ENCODE data around the gene RNASE12. TPM values are rescaled to one million over a fixed set of nuclear protein-coding genes. Genes with fewer than 3 reads are reported as not detected.
"Not testable (repeated sequence)": the region's sequence is repeated elsewhere in the genome, so short reads cannot be mapped to it uniquely, and the experiment has no call there.

The RNASE12 gene
- total and polyA plus RNA-seq, 2 donors from 2014 or later = not detected

DNA sequence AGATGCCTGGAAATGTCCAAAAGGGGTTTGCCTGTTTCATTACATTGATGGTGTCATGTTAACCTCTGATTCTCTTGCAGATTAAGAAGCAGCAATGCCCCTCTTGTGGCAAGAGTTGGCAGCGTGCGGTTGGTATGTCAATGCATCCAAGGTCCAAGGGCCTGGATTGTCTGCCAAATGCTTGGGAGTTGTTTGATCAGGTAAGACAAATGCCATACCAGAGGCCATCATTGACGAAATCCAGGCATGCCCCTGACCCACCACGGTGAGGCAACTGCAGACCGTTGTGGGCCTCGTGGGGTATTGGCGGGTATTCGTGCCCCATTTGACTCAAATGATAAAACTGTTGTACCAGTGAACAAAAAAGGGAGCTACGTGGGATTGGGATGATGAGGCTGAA, 11.4 kb upstream of the RNASE12 start:
- DNase-seq (no peak), FAIRE-seq (no peak)
- no peak overlapping the region for H3K27ac ChIP-seq (ENCODE audit: low read depth in 2 of 2, low read length in 2 of 2)
- no peaks in the 10 kb centered on the region for H3K27me3 ChIP-seq (ENCODE audit: control insufficient read depth, insufficient read depth, low read length)
- TF ChIP-seq CTCF (IDR thresholded peaks at IDR 0.05; ENCODE audit: borderline replicate concordance, extremely low read depth, insufficient read depth) = no peak
- no peaks in the 10 kb centered on the region for H3K9me3 ChIP-seq (ENCODE audit: control insufficient read depth in 2 of 3, insufficient read depth in 1 of 3, low read length in 3 of 3)
- no peak overlapping the region for H3K4me3 ChIP-seq (ENCODE audit: low read length in 3 of 3)
- H3K9ac ChIP-seq (ENCODE audit: low read length in 3 of 3) = no peak overlapping the region
- no peaks in the 10 kb centered on the region for H3K36me3 ChIP-seq (ENCODE audit: control insufficient read depth in 2 of 3, insufficient read depth in 3 of 3, low read length in 3 of 3)
- no peaks in the 10 kb centered on the region for H3K4me1 ChIP-seq (ENCODE audit: control insufficient read depth in 2 of 3, insufficient read depth in 2 of 3, low read depth in 1 of 3, low read length in 3 of 3)
- intact Hi-C loops (cut with DNase I) = loop anchor here (10.0 kb wide), 2 partner anchors 188 to 278 kb away; partner anchors contain the start of gene TEP1

GRCh38 chr14:20601522-20601921, 10.3 kb upstream of the RNASE12 start:
- no peaks in the 10 kb centered on the region for H3K36me3 ChIP-seq (ENCODE audit: control insufficient read depth in 2 of 3, insufficient read depth in 3 of 3, low read length in 3 of 3)
- intact Hi-C loops (cut with DNase I) = loop anchor here (10.0 kb wide), 2 partner anchors 187 to 277 kb away; partner anchors contain the start of gene TEP1
- H3K4me3 ChIP-seq (ENCODE audit: low read length in 3 of 3) = no peak overlapping the region
- no peak for TF ChIP-seq CTCF (IDR thresholded peaks at IDR 0.05; ENCODE audit: borderline replicate concordance, extremely low read depth, insufficient read depth)
- H3K27ac ChIP-seq (ENCODE audit: low read depth in 2 of 2, low read length in 2 of 2) = no peak overlapping the region
- no peak for FAIRE-seq
- DNase-seq = no peak
- H3K4me1 ChIP-seq (ENCODE audit: control insufficient read depth in 2 of 3, insufficient read depth in 2 of 3, low read depth in 1 of 3, low read length in 3 of 3) = no peaks in the 10 kb centered on the region
- no peaks in the 10 kb centered on the region for H3K27me3 ChIP-seq (ENCODE audit: control insufficient read depth, insufficient read depth, low read length)
- no peaks in the 10 kb centered on the region for H3K9me3 ChIP-seq (ENCODE audit: control insufficient read depth in 2 of 3, insufficient read depth in 1 of 3, low read length in 3 of 3)
- no peak overlapping the region for H3K9ac ChIP-seq (ENCODE audit: low read length in 3 of 3)

DNA sequence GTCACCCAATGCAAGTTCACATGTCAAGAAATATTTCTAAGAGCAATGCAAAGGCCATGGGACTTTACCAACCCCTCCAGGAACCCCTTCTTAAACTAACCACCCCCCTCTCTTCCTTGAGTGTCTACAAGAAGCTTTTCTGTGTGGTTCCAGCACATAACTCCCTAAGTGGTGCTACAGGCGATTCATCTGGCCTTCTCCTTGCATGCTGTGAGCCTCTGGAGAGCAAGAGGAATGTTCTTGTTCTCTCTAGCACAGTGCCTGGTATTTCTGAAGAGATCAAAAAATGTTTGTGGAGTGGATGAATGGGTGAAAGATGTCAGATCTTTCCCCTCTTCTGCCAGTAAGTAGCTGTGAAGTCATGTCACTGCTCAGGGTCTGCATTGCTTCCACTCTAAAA, 5.9 kb upstream of the RNASE12 start:
- no peaks in the 10 kb centered on the region for H3K36me3 ChIP-seq (ENCODE audit: control insufficient read depth in 2 of 3, insufficient read depth in 3 of 3, low read length in 3 of 3)
- H3K4me1 ChIP-seq (ENCODE audit: control insufficient read depth in 2 of 3, insufficient read depth in 2 of 3, low read depth in 1 of 3, low read length in 3 of 3) = no peaks in the 10 kb centered on the region
- no peak overlapping the region for H3K9ac ChIP-seq (ENCODE audit: low read length in 3 of 3)
- H3K4me3 ChIP-seq (ENCODE audit: low read length in 3 of 3) = no peak overlapping the region
- DNase-seq = no peak
- H3K27me3 ChIP-seq (ENCODE audit: control insufficient read depth, insufficient read depth, low read length) = no peaks in the 10 kb centered on the region
- TF ChIP-seq CTCF (IDR thresholded peaks at IDR 0.05; ENCODE audit: borderline replicate concordance, extremely low read depth, insufficient read depth) = no peak
- no peaks in the 10 kb centered on the region for H3K9me3 ChIP-seq (ENCODE audit: control insufficient read depth in 2 of 3, insufficient read depth in 1 of 3, low read length in 3 of 3)
- intact Hi-C loops (cut with DNase I) = no loop called here
- no peak for FAIRE-seq
- H3K27ac ChIP-seq (ENCODE audit: low read depth in 2 of 2, low read length in 2 of 2) = no peak overlapping the region

- intact Hi-C loops (cut with DNase I) = not testable (repeated sequence)
Measured at GRCh38 chr14:20595726-20596125, 4.5 kb upstream of the RNASE12 start.

More at GRCh38 chr14:20595726-20596125, 4.5 kb upstream of the RNASE12 start:
- DNase-seq; FAIRE-seq; H3K4me3 ChIP-seq (ENCODE audit: low read length in 3 of 3); H3K27ac ChIP-seq (ENCODE audit: low read depth in 2 of 2, low read length in 2 of 2); H3K36me3 ChIP-seq (ENCODE audit: control insufficient read depth in 2 of 3, insufficient read depth in 3 of 3, low read length in 3 of 3); H3K9me3 ChIP-seq (ENCODE audit: control insufficient read depth in 2 of 3, insufficient read depth in 1 of 3, low read length in 3 of 3); H3K4me1 ChIP-seq (ENCODE audit: control insufficient read depth in 2 of 3, insufficient read depth in 2 of 3, low read depth in 1 of 3, low read length in 3 of 3); H3K27me3 ChIP-seq (ENCODE audit: control insufficient read depth, insufficient read depth, low read length); H3K9ac ChIP-seq (ENCODE audit: low read length in 3 of 3): not testable (repeated sequence)

Data from kidney (tissue), 14 donors.